Measurements from ENCODE around the gene CFAP45.

CFAP45 gene

DNA sequence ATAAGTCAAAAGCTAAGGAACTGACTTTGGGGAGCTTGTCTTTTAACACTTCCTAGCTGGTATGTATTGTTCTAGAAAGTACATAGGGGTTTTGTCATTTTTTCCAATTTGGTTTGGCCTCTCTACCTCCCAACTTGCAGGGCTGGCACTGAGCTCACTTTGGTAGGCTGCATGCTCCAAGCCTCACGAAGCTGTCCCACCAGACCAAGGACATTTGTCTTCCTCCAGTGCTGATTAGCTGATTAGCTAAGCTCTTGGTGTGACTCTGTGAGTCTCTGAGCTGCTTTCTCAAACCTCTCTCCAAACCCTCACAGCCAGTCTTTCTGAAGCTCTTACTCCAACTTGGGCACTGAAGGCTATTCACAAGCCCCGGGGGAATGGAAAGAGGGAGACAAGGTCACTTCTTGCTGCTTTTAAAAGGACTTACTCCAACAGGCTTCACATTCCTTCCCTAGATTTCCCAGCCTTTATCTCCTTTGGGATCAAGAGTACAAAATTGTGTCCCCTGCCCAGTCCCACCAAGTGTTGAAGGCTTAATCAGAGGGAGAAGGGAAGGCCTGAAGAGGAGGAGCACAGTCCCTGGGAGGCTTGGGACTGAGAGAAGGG lies 893 bp upstream of the CFAP45 start:
- DNase-seq: peak; percentile 37

GRCh38 chr1:159899634-159900033 lies 331 bp downstream of the CFAP45 start:
- DNase-seq: peak; percentile 29

- no peak for DNase-seq
Observed at GRCh38 chr1:159898527-159898926, 1.4 kb downstream of the CFAP45 start.

DNA sequence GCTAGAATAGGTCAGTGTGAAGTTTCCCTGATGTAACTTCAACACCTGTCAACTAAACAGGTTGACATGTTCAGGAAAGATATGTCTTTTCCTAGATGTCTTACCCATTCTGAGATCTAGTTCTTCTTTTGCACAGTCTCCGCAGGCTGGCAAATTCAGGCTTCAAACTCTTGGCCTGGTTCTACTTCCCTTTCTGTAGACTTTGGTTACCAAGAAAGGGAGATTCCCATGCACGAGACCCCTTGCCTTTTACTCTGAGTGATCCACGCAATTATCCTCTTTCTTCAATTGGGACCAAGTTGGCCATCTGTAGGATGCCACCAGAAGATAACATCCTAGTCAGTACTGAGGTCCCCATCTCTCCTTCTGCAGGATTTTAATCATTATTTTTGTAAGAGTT lies 2.0 kb downstream of the CFAP45 start:
- DNase-seq: no peak

- no peak for DNase-seq
Observed at GRCh38 chr1:159896546-159896930, 3.4 kb downstream of the CFAP45 start.

- no peak for DNase-seq
Observed at GRCh38 chr1:159895836-159896545, 4.0 kb downstream of the CFAP45 start.

- DNase-seq: peak; percentile 38
Observed at GRCh38 chr1:159895286-159895685, 4.7 kb downstream of the CFAP45 start.

DNA sequence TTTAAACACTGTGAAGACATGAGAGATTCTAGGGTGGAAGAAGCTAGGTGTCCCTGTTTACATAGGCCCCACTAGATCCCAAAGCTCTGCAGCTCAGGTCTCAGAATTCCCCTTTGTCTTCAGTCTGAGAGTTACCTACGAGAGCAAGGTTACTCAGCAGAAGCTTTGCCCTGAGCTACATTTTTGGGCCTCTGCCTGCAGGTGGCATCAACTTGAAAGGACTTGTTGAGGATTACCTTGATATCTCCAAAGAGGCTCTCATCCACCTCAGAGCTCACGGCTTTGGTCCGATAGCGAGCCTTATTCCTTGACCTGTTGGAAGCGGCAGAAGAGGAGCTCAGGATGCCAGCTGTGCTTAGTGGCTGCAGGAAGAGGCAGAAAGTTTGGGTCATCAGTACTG lies 7.0 kb downstream of the CFAP45 start:
- no peak for DNase-seq

DNA sequence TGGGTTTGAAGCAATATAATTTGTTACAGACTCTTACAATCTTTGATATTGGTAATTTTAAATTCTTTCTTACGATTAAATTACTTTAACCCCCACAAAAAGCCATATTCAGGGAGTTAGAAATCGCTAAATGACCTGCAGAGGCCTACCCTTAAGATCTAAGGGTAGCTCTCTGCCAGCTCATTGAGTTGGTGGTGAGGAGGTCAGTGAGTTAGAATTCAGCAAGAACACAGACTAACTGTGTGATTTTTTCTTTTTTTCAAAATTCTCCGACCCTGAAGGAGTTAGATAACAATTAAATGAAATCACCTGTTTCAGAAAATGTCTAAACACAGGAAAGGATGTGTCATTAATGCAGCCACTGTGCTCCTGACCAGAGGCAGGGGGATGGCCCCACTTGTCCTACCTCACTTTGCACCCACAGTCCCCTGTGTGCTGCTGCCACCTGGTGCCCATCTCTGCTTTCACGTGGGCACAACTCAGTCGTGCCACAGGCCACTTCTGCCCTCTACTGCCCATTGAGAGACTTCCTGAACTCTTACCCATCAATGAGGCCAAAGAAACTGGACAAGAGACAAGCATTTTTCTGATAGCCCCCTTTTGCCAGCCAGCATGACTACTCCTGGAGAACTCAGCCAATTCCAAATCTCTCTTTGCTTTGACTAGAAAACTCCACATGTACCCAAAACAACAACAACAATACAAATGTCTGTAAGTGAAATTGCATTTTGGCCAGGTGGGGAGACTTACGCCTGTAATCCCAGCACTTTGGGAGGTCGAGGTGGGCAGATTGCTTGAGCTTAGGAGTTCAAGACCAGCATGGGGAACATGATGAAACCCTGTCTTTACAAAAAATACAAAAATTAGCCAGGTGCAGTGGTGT lies 8.4 kb downstream of the CFAP45 start:
- DNase-seq: peak; percentile 87

- DNase-seq: no peak
Observed at GRCh38 chr1:159890390-159890789, 9.6 kb downstream of the CFAP45 start.

DNA sequence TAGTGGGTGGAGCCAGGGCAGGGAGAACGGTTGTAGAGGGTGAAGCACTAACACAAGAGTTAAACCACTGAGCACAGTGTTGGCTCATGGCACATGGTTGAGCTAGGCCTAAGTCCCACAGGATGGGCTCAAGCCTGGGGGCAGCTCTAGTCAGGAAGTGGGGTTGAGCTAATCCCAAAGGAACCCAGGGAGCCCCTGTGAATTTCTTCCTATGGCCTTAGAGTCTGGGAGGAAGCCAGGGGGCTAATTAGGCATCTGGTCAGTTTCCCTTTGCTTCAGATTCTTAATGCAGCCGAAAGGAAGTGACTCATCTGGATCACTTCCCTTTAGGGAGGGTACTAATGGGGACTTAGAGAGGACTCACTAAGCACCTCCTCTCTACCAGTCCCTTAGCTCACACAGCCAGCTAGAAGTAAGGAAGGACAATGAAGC lies 10.1 kb downstream of the CFAP45 start:
- DNase-seq: peak; percentile 50

- no peak for DNase-seq
Observed at GRCh38 chr1:159889202-159889601, 10.8 kb downstream of the CFAP45 start.

GRCh38 chr1:159884296-159884695 lies 15.7 kb downstream of the CFAP45 start:
- DNase-seq: no peak

DNA sequence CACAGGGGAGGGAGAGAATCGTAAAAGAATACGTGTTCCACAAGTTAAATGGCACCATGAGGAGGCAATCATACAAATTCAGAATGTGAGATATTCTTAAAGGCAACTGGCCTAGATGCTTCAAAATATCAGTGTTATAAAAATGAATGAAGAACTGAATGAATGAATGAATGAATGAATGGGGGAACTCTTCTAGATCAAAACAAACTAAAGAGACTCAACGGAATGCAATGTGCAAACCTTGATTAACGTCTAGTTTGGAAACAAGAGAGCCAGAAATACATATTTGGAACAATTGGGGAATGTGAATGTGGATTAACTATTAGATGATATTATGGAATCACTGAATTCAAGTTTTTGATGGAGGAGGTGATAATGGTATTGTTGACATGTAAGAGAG lies 16.8 kb downstream of the CFAP45 start:
- no peak for DNase-seq

DNA sequence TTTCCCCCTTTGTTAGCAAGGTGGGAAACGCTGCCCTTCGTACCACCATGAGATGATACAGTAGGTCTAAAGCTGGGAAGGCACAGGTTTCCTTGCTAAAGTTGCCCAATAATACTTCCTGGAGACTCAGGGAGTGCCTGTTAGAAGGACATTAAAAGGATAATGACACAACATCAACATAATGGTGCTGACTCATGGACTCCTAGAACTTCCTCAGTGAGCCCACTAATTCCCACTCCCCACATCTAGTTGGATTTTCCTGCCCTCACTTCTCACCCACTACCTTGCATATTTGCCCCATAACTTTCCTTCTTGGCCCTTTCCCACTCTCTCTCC lies 17.5 kb downstream of the CFAP45 start:
- no peak for DNase-seq

DNA sequence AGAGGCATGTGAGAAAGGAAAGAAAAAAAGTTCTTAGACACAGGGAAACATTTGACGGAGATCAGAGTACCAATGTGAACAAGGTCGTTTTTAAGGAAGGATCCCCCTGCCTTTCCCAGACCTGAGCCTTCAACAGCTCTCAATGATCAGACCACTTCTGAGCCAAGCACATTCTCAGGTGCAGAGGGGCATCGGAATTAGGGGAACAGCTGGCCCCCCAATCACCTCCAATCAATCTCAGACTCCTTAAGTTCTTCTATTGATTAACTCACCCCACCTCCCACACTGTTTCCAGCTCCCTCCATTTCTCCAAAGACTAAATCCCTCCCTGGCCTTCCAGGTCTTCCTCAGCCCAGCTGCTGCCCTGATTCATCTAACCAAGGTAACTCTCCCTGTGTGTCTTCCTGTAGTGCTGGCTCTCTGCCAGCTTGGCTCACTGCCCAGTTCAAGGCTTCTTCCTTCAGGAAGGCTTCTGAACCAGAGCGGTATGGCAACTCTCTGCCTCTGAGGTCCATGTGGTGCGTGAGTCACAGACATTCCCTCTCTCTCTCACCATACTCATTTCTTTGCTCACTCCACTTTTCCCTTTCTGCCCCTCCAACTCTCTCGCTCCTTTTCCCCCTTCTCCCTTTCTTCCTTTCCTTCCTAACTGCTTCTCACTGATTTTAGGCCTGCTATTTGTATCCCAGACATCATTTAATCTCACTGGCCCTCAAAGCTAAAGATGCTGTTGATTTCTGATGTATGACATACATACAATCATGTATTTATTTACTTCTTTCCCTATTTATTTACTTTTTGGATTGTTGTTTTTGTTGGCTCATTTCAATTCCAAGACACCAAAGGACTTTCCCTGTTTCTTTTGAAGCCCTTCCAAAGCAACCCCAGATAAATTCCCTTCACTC lies 18.1 kb downstream of the CFAP45 start:
- peak; percentile 66 for DNase-seq

- no peak for DNase-seq
Observed at GRCh38 chr1:159880430-159880829, 19.5 kb downstream of the CFAP45 start.

DNA sequence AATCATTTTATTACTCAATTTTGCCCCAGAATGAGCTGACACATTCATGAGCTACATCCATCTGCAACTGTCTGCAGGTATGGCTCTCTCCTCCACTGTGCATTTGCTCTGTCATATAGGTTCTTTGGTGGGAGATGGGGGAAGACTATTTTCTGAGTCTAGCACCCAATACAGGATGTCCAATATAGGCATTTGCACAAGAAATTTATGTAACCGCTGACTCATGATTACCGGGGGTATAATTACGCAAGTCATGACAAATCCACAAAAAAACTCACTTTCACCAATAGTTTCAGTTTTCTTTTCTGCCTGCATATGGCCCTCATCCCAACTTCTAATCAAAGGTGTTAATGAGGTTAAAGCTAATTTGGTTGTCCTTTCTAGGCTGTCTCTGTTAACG lies 20.0 kb downstream of the CFAP45 start:
- DNase-seq: no peak

DNA sequence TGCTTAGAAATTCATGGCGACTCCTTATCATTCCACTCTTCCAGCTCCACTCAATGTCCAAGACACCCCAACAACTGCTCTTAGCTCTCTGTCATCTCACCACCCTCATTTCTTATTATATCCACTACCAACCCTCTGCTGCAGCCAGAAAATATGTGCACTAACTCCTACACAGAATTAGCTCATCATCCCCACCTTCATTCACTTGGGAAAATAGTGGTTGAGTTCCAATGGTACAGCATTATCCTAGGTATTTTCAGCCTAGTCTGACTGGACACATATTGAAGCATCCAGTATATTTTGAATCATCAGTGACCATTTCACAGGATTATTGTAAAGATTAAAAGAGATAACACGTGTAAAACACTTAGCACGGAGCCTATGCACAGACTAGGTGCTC lies 20.8 kb downstream of the CFAP45 start:
- DNase-seq: no peak

DNA sequence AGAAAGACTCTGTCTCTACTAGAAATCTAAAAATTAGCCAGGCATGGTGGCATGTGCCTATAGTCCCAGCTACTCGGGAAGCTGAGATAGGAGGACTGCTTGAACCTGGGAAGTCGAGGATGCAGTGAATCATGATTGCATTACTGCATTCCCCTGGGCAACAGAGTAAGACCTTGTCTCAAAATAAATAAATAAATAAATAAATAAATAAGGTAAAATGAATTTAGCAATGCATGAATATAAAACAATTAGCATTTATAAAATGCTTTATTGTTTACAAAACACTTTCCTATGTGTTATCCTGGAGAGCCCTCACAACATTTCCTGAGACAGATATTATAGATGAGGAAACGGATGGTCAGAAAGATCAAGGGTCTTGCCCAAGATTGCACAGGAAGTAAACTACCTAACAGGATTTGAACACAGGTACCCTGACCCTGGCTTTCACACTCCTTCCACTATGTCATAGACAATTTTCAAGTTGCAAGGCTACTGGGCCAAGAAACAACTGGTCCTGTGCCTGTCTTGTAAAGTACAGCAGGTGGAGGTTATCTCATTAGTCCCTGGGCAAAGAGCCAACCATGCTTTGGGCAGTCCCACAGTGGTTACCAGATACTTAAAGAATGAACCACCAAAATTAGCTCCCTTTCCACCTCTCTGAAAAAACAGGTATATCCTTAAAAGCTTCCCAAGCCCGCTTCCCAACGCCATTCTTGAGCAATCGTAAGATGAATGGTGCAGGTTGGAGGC lies 22.1 kb downstream of the CFAP45 start:
- no peak for DNase-seq

DNA sequence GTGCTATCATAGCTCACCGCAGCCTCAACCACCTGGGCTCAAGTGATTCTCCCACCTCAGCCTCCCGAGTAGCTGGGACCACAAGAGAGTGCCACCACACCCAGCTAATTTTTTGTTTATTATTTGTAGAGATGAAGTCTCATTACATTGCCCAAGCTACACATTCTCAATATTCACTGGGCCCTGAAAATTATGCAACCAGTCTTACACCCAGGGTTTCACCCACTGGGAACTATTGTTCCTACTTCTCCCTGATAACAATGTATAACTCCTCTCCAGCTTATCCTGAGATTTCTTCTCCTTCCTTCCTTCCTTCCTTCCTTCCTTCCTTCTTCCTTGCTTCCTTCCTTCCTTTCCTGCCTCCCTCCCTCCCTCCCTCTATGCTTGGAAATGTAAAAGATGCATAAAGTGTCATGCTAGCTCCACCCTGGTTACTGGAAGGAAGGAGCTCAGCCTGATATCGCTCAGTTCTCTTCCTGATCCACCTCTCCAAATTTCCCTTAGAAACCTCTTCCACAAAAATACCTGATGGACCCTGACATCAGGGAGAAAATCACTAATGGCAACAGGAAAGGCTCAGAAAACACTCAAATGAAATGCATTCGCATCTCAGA lies 26.3 kb downstream of the CFAP45 start:
- no peak for DNase-seq

- no peak for DNase-seq
Observed at GRCh38 chr1:159872891-159873290, 27.1 kb downstream of the CFAP45 start.
